Measurements from ENCODE around the gene IRF3. TPM values are rescaled to one million over a fixed set of nuclear protein-coding genes. Genes with fewer than 3 reads are reported as not detected.

Gene IRF3
- total and polyA plus RNA-seq, 2 of the 4 experiments (the other 2 are of a cell fraction) = 39.6 to 65.2 TPM

GRCh38 chr19:49684983-49685553, 19.4 kb upstream of the IRF3 start:
- H2BK5ac ChIP-seq (ENCODE audit: low read depth, low read length, poor library complexity, severe bottlenecking) = no peak overlapping the region
- H3K4me1 ChIP-seq (ENCODE audit: control insufficient read depth, insufficient read depth, low read length) = peaks cover 9% of the 10 kb centered on the region
- no peaks in the 10 kb centered on the region for H3K27me3 ChIP-seq (ENCODE audit: control insufficient read depth, insufficient read depth, low read length)
- H3K9me1 ChIP-seq (ENCODE audit: insufficient read depth, low read length) = peaks cover 8% of the 10 kb centered on the region; the same call in 1 of the 2 replicates
- H3K56ac ChIP-seq (ENCODE audit: extremely low read depth, insufficient read depth, low read length) = no peak overlapping the region
- no peak overlapping the region for H4K5ac ChIP-seq (ENCODE audit: low read depth, low read length)
- H3K9ac ChIP-seq (ENCODE audit: low read depth, low read length) = no peak overlapping the region
- no peak overlapping the region for H3K23ac ChIP-seq (ENCODE audit: low read depth, low read length)
- no peaks in the 10 kb centered on the region for H3K9me3 ChIP-seq (ENCODE audit: control insufficient read depth, insufficient read depth, low read length)
- no peak overlapping the region for H3K4ac ChIP-seq (ENCODE audit: low read depth, low read length)
- no peak overlapping the region for H3K27ac ChIP-seq (ENCODE audit: insufficient read depth, low read length)
- H4K20me1 ChIP-seq (ENCODE audit: insufficient read depth, low read length) = peaks cover 44% of the 10 kb centered on the region
- dilution Hi-C loops (cut with HindIII; ENCODE audit: low sequenced_read_pairs, unreplicated experiment) (no loop called here), intact Hi-C loops (cut with micrococcal nuclease) (loop anchor here (5.0 kb wide), 1 partner anchor 113 kb away; no protein-coding TSS in a partner anchor), in situ Hi-C loops (cut with MboI; ENCODE audit: low sequenced_read_pairs) (loop anchor here (10.0 kb wide), 1 partner anchor 170 kb away; the partner anchor contains the start of gene PTOV1)
- no peak overlapping the region for H2AK5ac ChIP-seq (ENCODE audit: low read depth, low read length)
- H2BK20ac ChIP-seq (ENCODE audit: low read depth, low read length) = no peak overlapping the region
- H3K79me1 ChIP-seq (ENCODE audit: low read depth in 1 of 2, low read length in 2 of 2) = peaks cover 19 to 59% of the 10 kb centered on the region in 2 experiments
- peaks cover 49% of the 10 kb centered on the region for H3K36me3 ChIP-seq (ENCODE audit: control insufficient read depth, insufficient read depth, low read length)
- H3K4me2 ChIP-seq (ENCODE audit: low read depth, low read length) = no peak overlapping the region
- no peak overlapping the region for H3K4me3 ChIP-seq (ENCODE audit: insufficient read depth, low read depth, low read length)
- no peak for TF ChIP-seq NFE2L2 (IDR thresholded peaks at IDR 0.05; ENCODE audit: low read depth, low read length)
- TF ChIP-seq BHLHE40 (IDR thresholded peaks at IDR 0.05; ENCODE audit: low read depth, low read length) = no peak
- no peak for TF ChIP-seq CEBPB (IDR thresholded peaks at IDR 0.05; ENCODE audit: low read depth, low read length)
- no peak for TF ChIP-seq CTCF (conservative IDR thresholded peaks at IDR 0.05; ENCODE audit: low read depth, low read length)
- TF ChIP-seq CHD1 (IDR thresholded peaks at IDR 0.05; ENCODE audit: low read depth, low read length) = no peak
- no peak for TF ChIP-seq USF2 (IDR thresholded peaks at IDR 0.05; ENCODE audit: low read depth, low read length)
- no peak for TF ChIP-seq RCOR1 (IDR thresholded peaks at IDR 0.05; ENCODE audit: insufficient replicate concordance, low read length)
- TF ChIP-seq MXI1 (IDR thresholded peaks at IDR 0.05; ENCODE audit: borderline replicate concordance, low read depth, low read length) = no peak
- TF ChIP-seq MAFK (IDR thresholded peaks at IDR 0.05; ENCODE audit: low read depth, low read length) = no peak
- no peak for TF ChIP-seq ELK1 (IDR thresholded peaks at IDR 0.05; ENCODE audit: borderline replicate concordance, low read depth, low read length)
- no peak for TF ChIP-seq RAD21 (IDR thresholded peaks at IDR 0.05; ENCODE audit: low read length)
- TF ChIP-seq FOS (IDR thresholded peaks at IDR 0.05; ENCODE audit: low read depth, low read length) = no peak
- no peak for TF ChIP-seq POLR2A (IDR thresholded peaks at IDR 0.05; ENCODE audit: low read depth, low read length)
- no TSS peak for BruUV-seq (replicated peaks)
- no peak overlapping the region for H4K8ac ChIP-seq (ENCODE audit: low read depth in 2 of 2, low read length in 2 of 2)
- no peak overlapping the region for H2BK15ac ChIP-seq (ENCODE audit: low read depth, low read length)
- H3K18ac ChIP-seq (ENCODE audit: low read depth, low read length) = no peak overlapping the region
- no peak overlapping the region for H4K91ac ChIP-seq (ENCODE audit: insufficient read depth, low read depth, low read length)
- H2AFZ ChIP-seq (replicated peaks; ENCODE audit: low read length, poor library complexity) = no peak overlapping the region
- H3K14ac ChIP-seq (replicated peaks; ENCODE audit: low read depth, low read length) = no peak overlapping the region
- DNase-seq = no peak
- 92% methylated on average over 13 of the region's 13 CpGs; no CpG with 5 or more reads in 1 of the 2 experiments for WGBS, 2 experiments (ENCODE audit: extremely low coverage in 2 of 2, insufficient read length in 1 of 2)
- no peak for ATAC-seq (ENCODE audit: low read depth)
- ChIA-PET CTCF (no interaction called here), POLR2A (ENCODE audit: unreplicated experiment) (interaction anchor here (0.6 kb wide), 2 partner anchors 88 to 140 kb away, joined by 3 to 5 read pairs; no protein-coding TSS in a partner anchor)
- no peak overlapping the region for H2BK120ac ChIP-seq (ENCODE audit: low read depth, low read length)
- H2AK9ac ChIP-seq (replicated peaks; ENCODE audit: low read depth, low read length, poor library complexity) = no peak overlapping the region

All from IMR-90 (cell line).